DOHH2 (cell line): ENCODE measurements around the gene PHKG1.

Experiments
- EZH2phosphoT487 ChIP-seq: fragments of 200-600 bp; sonication (generic); IDR thresholded peaks from 2 replicates; pipeline ENCODE4 v1.6.1; 2017; ENCODE audit warnings: borderline replicate concordance, mild to moderate bottlenecking, antibody characterized with exemption, low read length, moderate library complexity, mixed read lengths
- TF ChIP-seq, protein P1 (sequence below): fragments of 200-600 bp; sonication (generic); IDR thresholded peaks from one replicate; pipeline ENCODE4 v1.5.1; 2014; ENCODE audit warnings: antibody characterized with exemption, mild to moderate bottlenecking, low read depth, low read length; ENCODE audit not compliant: poor library complexity, severe bottlenecking

DNA sequence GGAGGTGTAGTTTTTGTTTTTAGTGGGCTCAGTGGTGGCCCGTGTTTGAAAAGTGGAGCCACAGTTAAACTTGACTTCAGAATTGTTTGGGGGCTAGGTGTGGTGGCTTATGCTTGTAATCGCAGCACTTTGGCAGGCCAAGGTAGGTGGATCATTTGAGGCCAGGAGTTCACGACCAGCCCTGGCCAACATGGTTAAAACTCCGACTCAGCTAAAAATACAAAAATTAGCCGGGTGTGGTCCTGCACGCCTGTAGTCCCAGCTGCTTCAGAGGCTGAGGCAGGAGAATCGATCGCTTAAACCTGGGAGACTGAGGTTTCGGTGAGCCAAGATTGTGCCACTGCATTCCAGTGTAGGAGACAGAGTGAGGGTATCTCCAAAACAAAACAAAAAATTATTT lies 39.4 kb downstream of the PHKG1 start:
- TF ChIP-seq EZH2phosphoT487, result no peak
- TF ChIP-seq, protein P1, sequence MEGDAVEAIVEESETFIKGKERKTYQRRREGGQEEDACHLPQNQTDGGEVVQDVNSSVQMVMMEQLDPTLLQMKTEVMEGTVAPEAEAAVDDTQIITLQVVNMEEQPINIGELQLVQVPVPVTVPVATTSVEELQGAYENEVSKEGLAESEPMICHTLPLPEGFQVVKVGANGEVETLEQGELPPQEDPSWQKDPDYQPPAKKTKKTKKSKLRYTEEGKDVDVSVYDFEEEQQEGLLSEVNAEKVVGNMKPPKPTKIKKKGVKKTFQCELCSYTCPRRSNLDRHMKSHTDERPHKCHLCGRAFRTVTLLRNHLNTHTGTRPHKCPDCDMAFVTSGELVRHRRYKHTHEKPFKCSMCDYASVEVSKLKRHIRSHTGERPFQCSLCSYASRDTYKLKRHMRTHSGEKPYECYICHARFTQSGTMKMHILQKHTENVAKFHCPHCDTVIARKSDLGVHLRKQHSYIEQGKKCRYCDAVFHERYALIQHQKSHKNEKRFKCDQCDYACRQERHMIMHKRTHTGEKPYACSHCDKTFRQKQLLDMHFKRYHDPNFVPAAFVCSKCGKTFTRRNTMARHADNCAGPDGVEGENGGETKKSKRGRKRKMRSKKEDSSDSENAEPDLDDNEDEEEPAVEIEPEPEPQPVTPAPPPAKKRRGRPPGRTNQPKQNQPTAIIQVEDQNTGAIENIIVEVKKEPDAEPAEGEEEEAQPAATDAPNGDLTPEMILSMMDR, result no peak
